Stimulated activated CD4-positive, alpha-beta T cell treated with anti-CD3 and anti-CD28 coated beads, Interleukin-12 subunit alpha, Interleukin-12 subunit beta, amount 100 ng/mL, for 48 hours (primary cell): ENCODE data around the gene EME2.

Experiments
- DNase-seq, 3 donors: peaks; one replicate each; pipeline ENCODE4 v3.0.0-alpha.2; 2020; ENCODE audit warnings: low read depth in 2 of 3, low spot score in 1 of 3

The EME2 gene

DNA sequence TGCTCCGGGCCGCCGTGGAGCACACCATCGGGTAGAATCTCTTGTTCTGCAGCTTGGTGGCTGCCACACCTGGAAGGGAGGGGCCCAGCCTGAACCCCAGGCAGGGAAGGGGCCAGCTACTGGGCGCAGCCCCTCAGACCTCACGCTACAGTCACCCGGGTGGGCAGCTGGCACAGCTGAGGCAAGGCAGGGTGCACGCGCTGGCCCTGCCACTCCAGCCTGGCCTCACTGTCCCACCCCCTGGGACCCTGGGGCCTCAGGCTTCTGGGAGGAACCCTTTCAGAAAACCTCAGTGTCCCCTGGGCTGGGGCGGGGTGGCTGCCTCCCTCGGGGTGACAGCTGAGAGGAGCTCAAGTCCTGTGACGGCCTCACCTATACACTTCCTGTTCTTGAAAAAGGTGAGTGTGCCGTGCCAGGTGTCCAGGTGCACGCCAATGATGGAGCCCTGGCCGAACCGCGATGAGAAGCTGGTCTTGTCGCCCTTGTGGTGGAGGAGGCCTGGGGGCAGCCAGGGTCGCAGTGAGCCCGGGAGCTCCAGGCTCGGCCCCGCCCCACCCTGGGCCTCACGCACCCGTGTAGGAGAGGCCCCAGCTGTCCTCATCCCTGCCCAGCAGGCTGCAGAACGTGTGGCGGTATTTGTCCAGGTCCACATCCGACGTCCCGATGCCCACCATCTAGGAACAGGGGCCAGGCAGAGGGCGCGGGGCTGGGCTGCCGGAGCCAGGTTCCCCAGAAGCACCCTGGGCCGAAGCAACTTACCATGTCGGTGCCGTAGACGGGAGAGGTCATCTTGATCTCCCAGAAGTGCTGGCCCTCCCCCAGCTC is 5.0 kb downstream of the EME2 start:
- DNase-seq = no peak

GRCh38 chr16:1778200-1779179 is 5.9 kb downstream of the EME2 start:
- DNase-seq = no peak

DNA sequence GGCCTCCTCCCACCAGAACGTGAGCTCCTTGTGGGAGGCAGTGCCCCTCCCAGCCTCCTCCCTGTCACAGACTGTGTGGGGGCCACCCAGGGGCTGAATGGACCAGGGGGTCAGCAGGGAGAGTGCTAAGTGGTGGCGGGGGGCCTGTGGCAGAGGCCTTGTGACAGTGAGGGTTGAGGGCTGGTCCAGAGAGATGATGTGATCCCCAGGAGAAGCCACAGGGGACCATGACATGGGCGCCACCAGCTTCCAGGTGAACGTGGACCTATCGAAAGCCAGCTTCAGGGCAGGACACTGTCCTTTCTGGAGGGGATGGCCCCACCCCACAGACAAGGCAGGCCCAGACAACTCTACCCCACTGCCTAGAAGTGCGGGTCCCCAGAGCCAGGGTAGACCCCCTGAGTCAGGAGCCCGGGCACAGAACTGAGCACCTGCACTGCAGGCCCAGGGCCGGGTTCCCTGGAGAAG is 6.7 kb downstream of the EME2 start:
- DNase-seq = no peak

- no peak for DNase-seq
These were observed 7.4 kb downstream of the EME2 start for GRCh38 chr16:1779741-1780676.

GRCh38 chr16:1780677-1781072 is 8.1 kb downstream of the EME2 start:
- no peak for DNase-seq

GRCh38 chr16:1781254-1781653 is 8.6 kb downstream of the EME2 start:
- DNase-seq = no peak

DNA sequence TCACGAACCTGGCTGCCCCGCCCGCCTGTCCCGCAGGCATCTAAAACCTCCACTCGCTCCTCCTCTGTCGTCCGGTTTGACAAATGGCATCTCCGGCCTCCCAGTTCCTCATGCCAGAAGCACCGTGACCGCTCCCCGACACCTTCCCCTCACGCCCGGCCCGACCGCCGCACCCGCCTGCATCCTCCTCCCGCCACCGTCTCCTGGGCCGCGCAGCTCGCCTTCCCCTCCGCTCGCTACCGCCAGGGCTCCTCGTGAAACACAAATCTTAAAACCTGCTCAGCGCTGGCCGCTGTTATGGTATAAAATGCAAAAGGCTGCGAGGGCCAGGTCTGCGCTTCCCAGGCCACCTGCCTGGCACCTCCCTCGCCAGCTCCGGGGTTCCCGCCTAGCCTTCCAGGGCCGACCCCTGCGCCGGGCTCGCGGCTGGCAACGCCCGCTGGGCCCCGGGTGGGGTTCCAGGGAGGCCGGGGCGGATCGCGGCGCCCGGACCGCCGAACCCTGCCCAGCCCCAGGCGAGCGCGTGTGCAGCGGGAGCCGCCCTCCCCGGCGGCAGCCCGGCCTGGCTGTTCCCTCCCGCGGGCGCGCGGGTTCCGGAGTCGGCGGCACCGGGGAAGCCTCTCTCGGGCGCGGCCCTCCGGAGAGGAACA is 9.3 kb downstream of the EME2 start:
- peak in 1 of 3 donors; percentile 15 for DNase-seq

GRCh38 chr16:1782408-1783264 is 10.0 kb downstream of the EME2 start, which contains the start of the genes NUBP2 and SPSB3:
NUBP2 (plus strand) TSS chr16:1782960; CDS start chr16:1783021, 61 bp downstream.
SPSB3 (minus strand) TSS chr16:1782571; CDS start chr16:1781483, 1,088 bp downstream.
- peak; percentile 94 to 99 (median 98) for DNase-seq

DNA sequence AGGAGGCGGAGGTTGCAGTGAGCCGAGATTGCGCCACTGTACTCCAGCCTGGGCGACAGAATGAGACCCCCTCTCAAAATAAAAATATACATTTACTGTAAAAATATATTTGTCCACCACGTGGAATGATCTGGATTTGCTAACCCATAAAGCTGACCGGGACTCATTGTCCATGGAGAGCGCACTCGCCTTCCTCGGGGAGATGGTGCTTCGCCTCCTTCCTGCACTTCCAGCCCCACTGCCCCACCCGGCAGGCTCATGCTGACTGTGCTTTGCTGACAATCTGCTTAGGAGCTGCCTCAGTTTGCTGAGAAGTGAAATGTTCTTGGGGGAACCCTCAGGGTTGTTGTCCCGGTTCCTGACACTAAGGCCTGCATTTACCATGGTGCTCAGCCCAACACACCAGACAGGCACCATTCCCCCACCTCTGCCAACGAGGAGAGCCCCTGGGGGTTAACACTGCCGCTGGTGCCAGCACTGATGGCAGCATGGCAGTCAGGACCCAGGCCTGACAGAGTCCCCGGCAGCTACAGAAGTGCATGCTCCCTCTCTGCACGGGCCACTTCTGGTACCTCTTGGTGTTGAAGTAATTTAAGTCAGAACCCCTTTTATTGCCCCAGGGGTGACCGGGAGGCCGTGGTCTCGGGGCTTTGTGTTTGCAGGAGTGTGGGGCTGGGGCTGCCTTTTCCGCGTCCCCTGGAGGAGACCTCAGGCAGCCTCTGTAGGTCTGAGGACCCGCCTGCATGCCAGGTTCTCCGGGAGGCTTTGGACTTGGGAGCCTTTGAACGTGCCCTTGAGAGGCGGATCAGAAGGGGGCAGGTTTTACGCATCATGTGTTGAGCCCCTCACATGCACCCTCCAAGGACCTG is 12.6 kb downstream of the EME2 start:
- no peak for DNase-seq

DNA sequence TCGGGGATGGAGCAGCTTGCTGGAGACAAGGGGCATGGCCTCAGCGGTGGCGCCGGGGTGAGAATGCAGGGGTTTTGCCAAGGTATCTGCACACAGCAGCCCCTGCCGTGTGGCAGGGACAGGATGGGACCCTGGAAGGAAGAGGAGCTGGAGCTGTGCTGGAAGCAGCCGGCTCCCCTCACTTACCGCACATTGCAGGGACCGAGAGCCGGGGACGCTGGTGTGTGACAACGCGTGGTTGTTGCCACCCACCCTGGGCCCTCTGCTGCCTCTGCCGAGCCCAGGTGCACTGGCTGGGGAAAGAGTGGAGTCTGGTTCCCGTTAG is 13.2 kb downstream of the EME2 start:
- DNase-seq = no peak

GRCh38 chr16:1786242-1787055 is 13.8 kb downstream of the EME2 start:
- DNase-seq = no peak

DNA sequence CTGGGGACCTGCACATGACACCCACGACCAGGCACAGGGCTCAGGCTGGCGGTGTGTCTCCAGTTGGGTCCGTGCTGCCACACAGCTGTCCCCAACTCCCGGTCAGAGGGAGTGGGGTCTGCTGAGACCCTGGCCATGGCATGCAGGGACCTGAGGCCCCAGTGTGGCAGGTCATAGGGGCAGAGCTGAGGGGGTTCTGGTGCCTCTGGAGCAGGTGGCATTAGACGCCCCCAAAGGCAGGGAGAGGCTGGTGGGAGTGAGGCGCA is 14.4 kb downstream of the EME2 start:
- DNase-seq = no peak

GRCh38 chr16:1787322-1788094 is 14.9 kb downstream of the EME2 start:
- DNase-seq = no peak

- no peak for DNase-seq
These were observed 15.6 kb downstream of the EME2 start for GRCh38 chr16:1788095-1788707.

GRCh38 chr16:1788708-1789100 is 16.1 kb downstream of the EME2 start:
- DNase-seq = no peak

DNA sequence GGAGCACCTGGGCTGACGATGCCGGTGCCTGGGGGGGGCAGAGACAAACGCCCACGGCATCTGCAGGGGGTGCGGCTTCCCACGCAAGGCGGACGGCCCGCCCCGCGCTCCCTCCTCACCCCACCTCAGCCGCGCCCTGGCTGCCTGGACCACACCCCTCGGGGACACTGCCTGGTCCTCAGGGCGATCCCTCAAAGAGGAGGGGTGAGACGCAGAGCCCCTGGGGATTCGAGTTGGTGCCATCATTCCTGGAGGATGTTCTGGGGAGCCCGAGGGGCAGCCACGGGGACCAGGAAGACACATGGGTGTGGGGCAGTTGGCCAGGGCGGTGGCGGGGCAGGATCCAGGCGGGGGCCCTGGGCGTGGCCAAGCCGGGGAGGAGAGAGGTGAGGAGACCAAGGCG is 17.0 kb downstream of the EME2 start:
- DNase-seq = no peak

GRCh38 chr16:1790261-1790610 is 17.6 kb downstream of the EME2 start:
- no peak for DNase-seq
